MV-4-11 (cell line): Measurements from ENCODE around the gene SLC27A3.
"Not testable (repeated sequence)": the region's sequence is repeated elsewhere in the genome, so short reads cannot be mapped to it uniquely, and the experiment has no call there.

Source experiments
- DNase-seq: peaks from one replicate; lab custom pipeline; 2025; lab: John Stamatoyannopoulos, UW

Gene SLC27A3

DNA sequence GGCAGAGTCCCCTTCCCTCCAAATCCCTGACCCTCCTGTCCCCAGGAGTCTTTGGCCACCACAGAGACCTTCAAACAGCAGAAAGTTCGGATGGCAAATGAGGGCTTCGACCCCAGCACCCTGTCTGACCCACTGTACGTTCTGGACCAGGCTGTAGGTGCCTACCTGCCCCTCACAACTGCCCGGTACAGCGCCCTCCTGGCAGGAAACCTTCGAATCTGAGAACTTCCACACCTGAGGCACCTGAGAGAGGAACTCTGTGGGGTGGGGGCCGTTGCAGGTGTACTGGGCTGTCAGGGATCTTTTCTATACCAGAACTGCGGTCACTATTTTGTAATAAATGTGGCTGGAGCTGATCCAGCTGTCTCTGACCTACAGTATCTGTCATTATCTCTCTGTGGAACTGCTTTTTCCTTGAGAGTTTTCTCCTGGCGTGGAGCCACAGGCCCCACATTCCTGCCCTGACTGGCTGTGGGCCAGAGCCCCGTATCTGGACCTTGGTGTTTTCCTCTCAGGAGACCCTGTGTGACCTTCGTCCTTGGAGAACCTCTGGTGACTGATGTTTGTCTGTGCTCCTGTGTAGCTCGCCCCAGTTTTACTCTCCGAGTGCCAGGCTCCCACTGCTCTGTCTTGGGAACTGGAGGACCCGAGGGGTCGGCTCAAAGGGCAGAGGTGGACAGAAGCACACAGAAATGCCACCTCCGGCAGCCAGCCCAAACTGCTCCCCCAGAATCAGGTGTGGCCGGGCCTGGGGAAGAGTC, 4.8 kb downstream of the SLC27A3 start:
- DNase-seq, result no peak

- DNase-seq, result no peak
Observed at GRCh38 chr1:153780551-153780950, 5.3 kb downstream of the SLC27A3 start.

DNA sequence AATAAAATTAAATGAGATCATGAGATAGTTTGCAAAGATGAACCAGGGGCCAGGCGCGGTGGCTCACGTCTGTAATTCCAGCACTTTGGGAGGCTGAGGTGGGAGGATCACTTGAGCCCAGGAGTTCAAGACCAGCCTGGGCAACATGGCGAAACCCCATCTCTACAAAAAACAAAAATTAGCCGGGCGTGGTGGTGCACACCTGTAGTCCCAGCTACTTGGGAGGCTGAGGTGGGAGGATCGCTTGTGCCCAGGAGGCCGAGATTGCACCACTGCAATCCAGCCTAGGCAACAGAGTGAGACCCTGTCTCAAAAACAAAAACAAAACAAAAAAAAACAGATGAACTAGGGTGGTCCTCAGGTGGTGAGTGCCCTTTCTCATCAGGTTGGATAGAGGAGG, 7.4 kb downstream of the SLC27A3 start:
- not testable (repeated sequence) for DNase-seq

DNA sequence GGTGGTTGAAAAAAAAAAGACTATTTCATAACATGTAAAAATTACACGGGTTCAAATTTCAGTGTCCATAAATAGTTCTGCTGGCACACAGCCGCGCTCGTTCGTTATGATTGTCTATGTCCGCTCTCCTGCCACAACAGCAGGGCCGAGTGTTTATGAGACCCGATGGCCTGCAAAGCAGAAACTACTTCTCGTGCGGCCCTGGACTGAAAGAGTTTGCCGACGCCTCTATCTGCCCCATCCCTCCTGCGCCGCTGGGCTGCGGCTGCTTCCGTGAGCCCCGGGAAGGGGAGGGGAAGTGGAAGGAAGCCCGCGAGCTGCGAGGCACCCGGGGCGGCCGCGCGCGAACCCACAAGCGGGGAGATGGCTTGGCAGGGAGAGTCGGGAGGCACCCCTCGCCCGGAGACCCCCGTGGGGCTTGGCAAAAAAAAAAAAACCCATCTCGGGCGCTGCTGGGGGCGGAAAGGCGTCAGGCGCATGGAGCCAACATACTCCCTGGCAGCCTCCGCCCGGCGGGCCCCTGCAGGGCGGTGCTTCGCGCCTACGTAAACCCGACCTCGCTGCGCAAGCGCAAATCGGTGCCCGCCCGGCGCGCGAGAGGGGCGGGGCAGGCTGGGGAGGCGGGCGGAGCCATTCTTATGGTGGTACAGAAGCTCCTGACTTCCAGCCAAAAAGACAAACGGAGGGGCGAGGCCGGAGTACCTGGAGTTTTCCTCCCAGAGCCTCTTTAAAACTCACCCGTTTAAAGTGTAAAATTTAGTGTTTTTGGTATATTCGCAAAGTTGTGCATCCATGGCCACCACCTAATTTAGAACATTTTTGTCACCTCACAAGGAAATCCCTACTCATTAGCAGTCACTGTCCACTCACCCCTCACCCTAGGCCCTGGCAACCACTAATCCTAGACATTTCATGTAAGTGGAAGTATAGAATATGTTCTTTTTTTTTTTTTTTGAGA, 8.3 kb downstream of the SLC27A3 start:
- DNase-seq, result peak; percentile 86

- DNase-seq, result no peak
Observed at GRCh38 chr1:153786038-153786790, 11.0 kb downstream of the SLC27A3 start.

- no peak for DNase-seq
Observed at GRCh38 chr1:153789478-153790034, 14.3 kb downstream of the SLC27A3 start.

- DNase-seq, result peak; percentile 80
Observed at GRCh38 chr1:153790313-153790965, 15.2 kb downstream of the SLC27A3 start.

GRCh38 chr1:153790966-153791647, 15.9 kb downstream of the SLC27A3 start:
- peak; percentile 100 for DNase-seq

DNA sequence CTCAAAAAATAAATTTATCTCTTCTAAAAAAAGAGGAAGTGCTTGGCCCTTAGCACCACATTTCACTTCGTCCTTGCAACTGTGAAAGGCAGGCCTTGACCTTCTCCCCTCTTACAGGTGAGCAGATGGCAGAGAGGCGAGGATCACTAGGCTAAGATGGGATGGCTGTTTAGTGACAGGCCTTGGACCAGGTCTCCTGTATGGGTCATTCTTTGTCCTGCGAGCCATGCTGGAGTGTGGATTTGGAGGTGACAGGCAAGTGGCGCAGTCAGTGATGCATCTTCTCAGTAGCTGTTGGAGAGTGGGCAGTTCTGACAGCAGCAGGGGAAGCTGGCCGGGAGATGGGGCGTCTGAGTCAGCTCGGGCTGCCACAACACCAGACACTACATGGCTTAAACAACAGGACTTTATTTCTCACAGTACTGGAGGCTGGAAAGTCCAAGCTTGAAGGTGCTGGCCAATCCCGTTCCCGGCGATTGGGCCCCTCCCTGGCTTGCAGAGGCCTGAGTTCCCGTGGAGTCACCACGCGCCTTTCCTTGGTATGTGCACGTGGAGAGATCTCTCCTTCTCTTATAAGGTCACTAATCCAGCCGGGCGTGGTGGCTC, 16.5 kb downstream of the SLC27A3 start:
- peak; percentile 75 for DNase-seq

DNA sequence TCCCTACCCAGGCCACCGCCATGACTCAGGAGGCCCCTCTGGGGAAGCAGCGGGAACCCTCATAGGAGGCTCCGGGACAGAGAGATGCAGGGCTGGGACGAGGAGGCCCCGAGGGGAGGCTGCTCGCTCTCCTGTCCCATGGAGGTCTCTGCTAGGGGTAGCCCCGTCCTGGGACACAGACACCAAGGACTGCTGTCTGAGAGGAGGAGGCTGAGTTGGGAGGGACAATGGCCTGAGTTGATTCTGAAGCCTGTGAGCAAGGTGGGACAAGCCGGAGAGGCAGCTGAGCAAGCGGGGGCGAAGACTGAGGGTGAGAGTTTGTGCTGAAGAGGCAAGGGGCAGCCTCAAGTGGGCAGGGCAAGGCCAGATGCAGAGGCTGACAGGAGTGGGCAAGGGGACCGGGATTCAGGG, 17.4 kb downstream of the SLC27A3 start:
- no peak for DNase-seq

GRCh38 chr1:153793261-153793972, 18.2 kb downstream of the SLC27A3 start:
- DNase-seq, result no peak

DNA sequence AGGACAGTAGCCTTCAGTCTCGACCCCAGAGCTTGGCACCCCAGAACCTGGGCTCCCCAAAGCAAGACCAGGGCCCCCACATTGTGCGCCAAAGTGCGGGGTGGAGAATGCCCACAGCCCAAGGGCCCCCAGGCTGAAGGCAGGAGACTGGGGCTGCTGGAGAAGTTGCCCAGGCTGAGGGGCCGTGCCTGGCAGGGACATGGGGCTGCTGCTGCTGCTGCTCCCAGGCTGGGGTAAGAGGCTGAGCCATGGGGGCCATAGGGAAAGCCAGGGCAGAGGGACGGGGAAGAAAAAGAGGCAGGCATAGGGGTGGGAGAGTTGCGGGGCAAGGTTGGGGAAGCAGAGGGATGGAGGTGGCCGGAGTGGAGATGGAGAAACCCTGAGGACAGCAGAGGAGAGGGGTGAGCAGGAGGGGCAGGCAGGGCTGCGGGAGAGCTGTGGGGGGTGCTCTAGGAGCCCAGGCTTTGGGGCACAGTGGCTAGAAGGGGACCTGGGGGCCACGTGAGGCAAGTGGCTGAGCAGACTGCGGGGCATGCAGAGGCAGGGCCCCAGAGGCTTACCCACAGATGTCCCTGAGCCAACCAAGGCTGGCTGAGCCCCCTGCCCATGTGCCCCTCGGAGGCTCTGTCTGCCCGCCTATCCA, 18.9 kb downstream of the SLC27A3 start:
- no peak for DNase-seq

GRCh38 chr1:153794624-153795329, 19.6 kb downstream of the SLC27A3 start:
- DNase-seq, result no peak

- DNase-seq, result no peak
Observed at GRCh38 chr1:153795330-153795837, 20.2 kb downstream of the SLC27A3 start.

DNA sequence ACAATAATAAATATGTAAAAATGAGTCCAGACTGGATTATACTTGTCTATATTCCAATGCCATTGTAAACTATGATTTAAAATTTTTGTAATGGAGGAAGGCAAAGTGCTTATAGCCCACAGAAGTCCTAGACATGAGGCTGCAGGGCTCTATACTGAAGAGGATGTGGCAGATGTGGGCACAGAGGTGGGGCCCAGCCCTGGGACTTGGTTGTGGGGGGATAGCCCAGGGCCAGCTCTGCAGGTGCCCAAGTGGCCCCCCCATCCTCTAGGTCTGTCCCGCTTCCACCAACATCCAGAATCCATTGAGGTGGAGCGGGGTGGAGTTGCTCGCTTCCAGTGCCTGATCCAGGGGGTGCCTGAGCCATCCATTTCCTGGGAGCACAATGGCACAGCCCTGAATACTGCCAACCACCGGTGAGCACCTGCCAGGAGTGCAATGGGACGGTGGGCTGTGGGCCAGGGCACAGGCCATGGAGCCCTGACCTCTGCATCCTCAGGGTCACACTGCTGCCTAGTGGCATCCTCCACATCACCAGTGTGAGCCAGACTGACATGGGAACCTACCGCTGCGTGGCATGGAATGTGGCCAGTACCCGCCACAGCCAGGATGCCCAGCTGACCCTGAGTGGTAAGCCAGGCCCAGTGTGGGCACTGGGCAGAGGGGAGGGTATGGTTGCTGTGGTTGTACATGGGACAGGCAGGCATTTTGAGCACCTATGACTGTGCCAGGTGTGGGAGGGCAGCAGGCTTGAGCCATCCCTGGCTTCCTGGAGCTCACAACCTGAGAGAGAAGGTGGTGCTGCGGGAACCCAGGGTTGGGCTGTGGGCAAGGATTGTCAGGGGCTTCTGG, 21.0 kb downstream of the SLC27A3 start:
- DNase-seq, result no peak

DNA sequence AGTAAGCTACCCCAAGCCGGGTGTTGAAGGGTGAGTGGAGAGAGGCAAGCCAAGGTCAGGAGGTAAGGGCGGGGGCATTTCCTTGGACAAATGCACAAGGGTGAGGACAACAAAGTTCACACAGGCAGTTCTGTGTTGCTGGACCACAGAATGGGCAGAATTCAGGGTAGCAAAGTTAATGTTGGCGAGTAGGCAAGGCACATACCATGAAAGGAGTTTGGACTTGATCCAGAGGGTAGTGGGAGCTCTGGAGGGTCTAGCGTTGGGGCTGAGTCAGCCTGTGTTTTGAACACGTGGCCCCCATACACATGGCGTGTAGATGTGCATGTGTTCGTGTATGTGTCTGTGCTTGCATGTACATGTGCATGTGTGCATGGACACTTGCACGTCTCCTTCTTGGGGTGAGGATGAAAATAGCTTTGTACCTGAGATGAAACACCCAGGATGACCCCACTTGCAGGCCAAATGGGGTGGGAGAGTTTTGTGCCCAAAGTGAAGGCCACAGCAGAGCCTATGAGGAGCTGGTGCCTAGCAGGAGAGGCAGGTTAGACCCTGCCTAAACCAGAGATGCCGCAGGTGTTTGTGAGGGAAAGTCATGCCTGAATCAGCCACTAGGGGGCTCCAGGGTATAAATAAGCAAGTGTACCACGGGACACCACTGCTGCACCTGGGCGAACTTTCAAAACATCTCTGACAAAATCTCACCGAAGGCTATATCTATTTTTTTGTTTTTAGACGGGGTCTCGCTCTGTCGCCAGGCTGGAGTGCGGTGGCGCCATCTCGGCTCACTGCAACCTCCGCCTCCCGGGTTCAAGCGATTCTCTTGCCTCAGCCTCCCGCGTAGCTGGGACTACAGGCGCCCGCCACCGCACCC, 21.8 kb downstream of the SLC27A3 start:
- DNase-seq, result peak; percentile 49

DNA sequence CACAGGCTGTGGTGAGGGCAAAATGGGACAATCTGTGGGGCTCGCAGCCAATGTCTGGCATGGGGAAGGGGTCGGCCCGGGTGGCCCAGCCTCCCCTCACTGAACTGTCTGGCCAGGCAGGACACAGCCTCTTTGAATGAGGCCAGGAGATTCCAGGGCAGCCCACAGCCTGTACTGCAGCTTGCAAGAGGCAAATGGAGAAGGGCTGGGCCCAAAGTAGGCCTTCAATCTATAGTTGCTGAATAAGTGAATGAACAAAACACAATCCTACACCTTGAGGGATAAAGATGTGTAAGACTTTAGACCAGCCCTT, 23.2 kb downstream of the SLC27A3 start:
- DNase-seq, result no peak
